Tongue (tissue), 2 donors: ENCODE results near the gene REXO4. TPM values are rescaled to one million over a fixed set of nuclear protein-coding genes. Genes with fewer than 3 reads are reported as not detected.

Experiments used
- DNase-seq: peaks from one replicate; pipeline ENCODE4 v3.0.0-alpha.2; 2015
- total RNA-seq: library from RNA; depleted of rRNA; stranded (reverse); fragments of >200 nt; gene quantifications from one replicate; pipeline ENCODE4 v1.2.3, GENCODE V29; 2014

Gene REXO4
- total RNA-seq, 1 donor from 2014 or later = 19.0 TPM

GRCh38 chr9:133448487-133448972, 30.7 kb upstream of the REXO4 start:
- no peak for DNase-seq

DNA sequence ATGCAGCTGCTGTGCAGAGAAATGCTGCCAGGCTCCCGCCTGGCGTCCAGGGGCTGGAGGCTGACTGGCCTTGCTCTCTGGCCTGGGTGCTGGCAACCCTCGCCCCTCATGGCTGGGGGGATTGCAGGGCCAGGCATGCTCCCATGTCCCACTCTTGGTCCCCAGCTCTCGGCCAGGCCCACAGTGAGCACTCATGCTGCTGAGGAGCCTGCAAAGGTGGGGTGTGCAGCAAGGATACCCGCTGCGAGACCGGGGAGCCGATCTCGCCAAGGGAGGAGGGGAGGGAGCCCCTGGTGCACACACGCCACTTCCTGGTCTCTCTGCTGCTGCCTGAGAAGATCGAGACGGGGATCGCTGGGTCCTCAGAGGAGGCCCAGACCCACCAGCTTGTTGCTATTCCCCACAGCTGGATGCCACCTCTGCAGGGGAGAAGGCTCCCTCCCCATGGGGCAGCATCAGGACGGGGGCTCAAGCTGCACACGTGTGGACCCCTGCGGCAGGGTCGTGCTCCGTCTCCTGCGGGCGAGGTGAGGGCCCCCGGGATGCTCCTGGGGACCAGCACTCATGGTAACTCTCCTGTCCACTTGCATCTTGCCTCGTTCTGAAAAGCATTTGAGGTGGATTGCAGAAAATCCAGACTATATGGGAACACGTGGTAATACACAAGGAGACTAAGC, 27.6 kb upstream of the REXO4 start:
- no peak for DNase-seq

DNA sequence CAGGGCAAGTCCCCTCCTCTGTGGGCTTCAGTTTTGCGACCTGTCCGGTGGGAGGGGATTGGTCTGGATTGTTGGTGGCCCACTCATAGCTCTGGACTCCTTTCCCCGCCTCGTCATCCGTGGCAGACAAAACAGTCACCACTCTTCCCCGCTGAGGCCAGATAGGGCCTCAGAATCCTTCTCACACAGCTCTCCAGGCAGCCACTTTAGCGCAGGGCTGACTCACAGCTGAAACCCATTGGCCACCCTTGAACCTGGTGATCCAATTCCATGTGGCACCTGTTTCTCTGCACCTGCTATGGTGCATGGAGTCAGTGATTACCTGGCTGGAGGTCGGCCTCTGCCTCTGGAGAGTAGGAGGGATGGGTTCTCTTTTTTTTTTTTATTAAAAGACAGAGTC, 26.2 kb upstream of the REXO4 start:
- no peak for DNase-seq

GRCh38 chr9:133443248-133443647, 25.4 kb upstream of the REXO4 start:
- DNase-seq = no peak

- DNase-seq = no peak
Measured at GRCh38 chr9:133441571-133441970, 23.8 kb upstream of the REXO4 start.

GRCh38 chr9:133440874-133441273, 23.1 kb upstream of the REXO4 start:
- DNase-seq = no peak

- no peak for DNase-seq
Measured at GRCh38 chr9:133439337-133439736, 21.5 kb upstream of the REXO4 start.

DNA sequence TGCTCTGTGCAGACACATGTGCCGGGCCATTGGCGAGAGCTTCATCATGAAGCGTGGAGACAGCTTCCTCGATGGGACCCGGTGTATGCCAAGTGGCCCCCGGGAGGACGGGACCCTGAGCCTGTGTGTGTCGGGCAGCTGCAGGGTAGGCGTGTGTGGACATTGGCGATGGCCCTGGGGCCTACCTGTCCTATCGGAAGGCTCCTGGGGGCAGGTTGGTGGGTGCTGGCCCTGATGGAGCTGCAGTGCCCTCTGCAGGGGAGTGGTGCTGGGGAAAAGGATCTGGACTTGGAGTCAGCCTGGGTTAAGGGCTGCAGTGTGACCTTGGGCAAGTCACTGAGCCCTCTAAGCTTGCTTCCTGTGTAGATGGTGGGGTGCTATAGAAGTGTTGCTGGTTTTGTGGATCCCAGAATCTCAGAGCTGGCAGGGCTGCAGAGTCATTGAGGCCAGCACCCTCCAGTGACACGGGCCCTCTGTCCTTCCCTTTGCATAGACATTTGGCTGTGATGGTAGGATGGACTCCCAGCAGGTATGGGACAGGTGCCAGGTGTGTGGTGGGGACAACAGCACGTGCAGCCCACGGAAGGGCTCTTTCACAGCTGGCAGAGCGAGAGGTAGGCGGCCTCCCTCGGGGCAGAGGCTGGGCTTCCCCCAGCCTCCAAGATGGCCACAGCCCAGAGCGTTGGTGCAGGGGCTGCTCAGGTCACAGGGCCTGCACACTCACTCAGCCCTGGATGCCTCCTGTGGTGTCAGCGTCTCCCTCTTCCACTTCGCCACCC, 20.1 kb upstream of the REXO4 start:
- no peak for DNase-seq

GRCh38 chr9:133436681-133437080, 18.9 kb upstream of the REXO4 start:
- DNase-seq = no peak

DNA sequence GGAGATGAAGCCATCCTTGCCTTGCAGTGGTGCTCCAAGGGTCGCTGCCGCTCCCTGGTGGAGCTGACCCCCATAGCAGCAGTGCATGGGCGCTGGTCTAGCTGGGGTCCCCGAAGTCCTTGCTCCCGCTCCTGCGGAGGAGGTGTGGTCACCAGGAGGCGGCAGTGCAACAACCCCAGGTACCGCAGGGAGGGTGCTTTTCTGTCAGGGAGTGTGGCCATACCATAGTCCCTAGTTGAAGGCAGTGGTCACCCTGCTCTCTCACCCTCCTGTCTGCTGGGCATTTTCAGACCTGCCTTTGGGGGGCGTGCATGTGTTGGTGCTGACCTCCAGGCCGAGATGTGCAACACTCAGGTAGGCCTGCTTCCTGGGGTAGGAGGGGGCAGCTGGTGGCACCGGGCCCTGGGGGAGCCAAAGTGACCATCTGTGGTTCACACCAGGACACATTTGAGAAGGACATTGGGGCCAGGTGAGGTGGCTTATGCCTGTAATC, 15.6 kb upstream of the REXO4 start:
- DNase-seq = no peak

DNA sequence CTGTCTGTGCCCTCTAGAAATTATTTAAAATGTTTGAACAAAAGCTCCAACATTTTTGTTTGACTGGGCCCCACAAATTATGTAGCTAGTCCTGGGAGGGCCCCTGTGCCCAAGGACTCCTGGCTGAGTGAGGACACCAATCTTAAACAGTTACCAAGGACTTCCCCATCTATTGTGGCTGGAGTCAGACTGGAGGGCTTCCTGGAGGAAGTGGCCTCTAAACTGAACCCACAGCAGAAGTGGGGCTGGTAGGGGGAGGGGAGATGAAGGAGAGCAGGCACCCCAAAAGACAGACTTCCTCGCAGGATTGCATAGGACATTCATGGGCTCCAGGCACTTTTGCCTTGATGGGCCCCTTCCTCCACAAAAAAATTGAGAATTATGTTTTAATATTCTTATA, 12.4 kb upstream of the REXO4 start:
- no peak for DNase-seq

GRCh38 chr9:133429641-133430161, 11.9 kb upstream of the REXO4 start:
- DNase-seq = peak; percentile 52

DNA sequence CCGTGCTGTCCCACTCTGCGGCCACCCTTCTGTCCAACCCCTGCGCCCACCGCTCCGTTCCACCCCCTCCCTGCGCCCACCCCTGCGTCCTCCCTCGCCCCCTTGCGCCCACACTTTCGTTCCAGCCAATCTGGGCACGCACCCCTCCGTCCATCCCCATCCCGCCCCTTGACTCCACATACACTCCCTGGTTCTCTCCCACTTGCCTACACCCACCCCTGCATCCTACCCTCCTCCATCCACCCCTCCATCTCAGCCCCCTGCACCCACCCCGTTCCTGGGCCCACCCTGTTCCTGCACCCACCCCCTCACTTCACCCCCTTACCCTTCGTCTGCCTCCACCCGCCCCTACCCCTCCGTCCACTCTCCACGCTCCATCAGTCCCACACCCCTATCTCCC, 11.4 kb upstream of the REXO4 start:
- no peak for DNase-seq

GRCh38 chr9:133428617-133429101, 10.8 kb upstream of the REXO4 start:
- DNase-seq = peak; percentile 62

GRCh38 chr9:133427658-133428348, 10.0 kb upstream of the REXO4 start:
- DNase-seq = no peak

GRCh38 chr9:133426011-133426410, 8.2 kb upstream of the REXO4 start:
- no peak for DNase-seq

GRCh38 chr9:133425049-133425632, 7.3 kb upstream of the REXO4 start:
- DNase-seq = peak; percentile 16

DNA sequence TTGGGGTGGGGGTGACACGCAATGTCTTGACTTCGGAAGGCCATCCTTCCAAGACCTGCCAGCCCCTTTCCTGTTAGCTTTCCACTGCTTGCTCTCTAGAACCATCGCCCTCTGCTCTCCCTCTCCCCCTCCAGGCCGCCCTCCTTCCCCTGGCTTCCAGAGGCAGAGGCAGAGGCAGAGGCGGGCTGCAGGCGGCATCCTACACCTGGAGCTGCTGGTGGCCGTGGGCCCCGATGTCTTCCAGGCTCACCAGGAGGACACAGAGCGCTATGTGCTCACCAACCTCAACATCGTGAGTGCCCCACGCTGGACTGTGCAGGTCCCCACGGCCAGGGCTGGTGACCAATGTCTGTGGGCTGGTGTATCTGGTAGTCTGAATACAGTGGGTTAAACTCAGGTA, 6.4 kb upstream of the REXO4 start:
- no peak for DNase-seq

DNA sequence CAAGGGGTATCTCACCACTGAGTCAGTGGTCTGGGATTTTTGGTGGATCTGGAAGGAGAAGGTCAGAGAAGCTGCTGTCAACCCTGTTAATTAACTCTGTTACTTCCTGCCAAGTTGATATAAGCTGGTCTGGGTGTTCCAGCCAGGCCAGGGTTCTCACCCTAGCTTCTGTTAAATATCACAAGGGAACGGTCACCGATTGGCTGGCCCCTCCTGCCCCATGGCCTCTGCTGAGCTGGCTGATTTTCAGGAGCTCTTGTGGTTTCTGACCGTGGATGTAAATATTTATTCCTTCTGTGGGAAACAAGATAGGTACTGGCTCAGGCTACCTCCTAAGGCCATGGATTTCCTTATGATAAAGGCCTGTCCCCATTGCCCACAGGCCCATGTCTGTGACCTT, 5.4 kb upstream of the REXO4 start:
- no peak for DNase-seq

DNA sequence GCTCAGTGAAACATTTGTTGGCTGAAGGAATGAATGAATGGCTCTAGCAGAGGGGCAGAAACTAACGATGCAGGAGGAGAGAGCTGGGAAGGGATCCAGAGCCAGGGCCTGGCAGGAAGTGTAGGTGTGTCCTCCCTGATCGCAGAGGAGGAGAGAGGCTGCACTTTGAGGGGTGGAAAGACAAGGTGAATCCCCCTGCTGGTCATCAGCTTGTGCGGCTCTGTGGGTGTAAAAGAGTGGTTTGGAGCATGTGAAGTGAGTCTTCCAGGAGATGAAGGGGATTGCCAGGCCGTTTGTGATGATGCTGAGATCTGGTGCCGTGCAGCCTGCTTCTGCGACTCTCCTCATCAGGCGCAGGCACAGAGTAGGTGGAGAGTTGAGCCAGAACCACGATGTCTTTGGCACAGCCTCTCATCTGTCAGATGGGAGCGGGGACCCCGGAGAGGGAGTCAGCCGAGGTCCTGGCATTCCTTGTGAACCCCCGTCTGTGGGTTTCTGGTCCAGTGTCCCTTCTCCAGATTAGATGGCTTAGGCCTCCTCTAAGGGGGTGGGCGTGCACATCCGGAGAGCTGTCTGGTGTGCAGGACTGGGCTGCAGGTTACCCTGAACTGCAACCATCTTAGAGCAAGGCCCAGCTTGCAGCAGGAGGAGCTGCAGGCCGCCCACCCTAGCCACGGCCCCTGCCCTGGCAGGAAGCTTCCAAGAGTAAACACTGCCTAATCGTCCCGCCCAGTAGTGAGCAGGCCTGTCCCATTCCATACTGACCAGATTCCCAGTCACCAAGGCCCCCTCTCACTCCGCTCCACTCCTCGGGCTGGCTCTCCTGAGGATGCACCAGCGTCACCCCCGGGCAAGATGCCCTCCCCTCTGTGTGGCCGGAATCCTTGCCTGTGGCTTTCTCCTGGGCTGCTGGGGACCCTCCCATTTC, 4.1 kb upstream of the REXO4 start, which contains the start of gene ADAMTS13:
TSS of gene ADAMTS13 (plus strand) at position 753 of the 928 bp plus-strand sequence. CDS start at position 830, 77 bp downstream.
- DNase-seq = no peak

- no peak for DNase-seq
Measured at GRCh38 chr9:133420392-133420827, 2.6 kb upstream of the REXO4 start.
